H1 (cell line): ENCODE data around the gene CAMTA1. TPM values are rescaled to one million over a fixed set of nuclear protein-coding genes. Genes with fewer than 3 reads are reported as not detected.

Source experiments
- CHD7 ChIP-seq: fragments of 300-600 bp; sonication (generic); IDR thresholded peaks from 2 replicates; pipeline ENCODE4 v1.7.1; 2012; ENCODE audit warnings: low read length, moderate library complexity, mild to moderate bottlenecking, inconsistent platforms; ENCODE audit not compliant: insufficient replicate concordance
- CREB1 ChIP-seq: IDR thresholded peaks from 2 replicates; pipeline ENCODE4 v1.6.1; 2012; ENCODE audit warnings: inconsistent platforms
- EGR1 ChIP-seq: IDR thresholded peaks from 2 replicates; pipeline ENCODE4 v1.6.1; 2011; ENCODE audit warnings: low read depth, low read length, borderline replicate concordance
- EP300 ChIP-seq, 2 experiments: IDR thresholded peaks; 1 replicate in 1 of 2; 2 replicates in 1 of 2; pipeline ENCODE4 v1.6.1; 2011 to 2012; ENCODE audit warnings: low read depth in 2 of 2, low read length in 2 of 2, mild to moderate bottlenecking in 2 of 2, borderline replicate concordance in 1 of 2, inconsistent platforms in 1 of 2, moderate library complexity in 1 of 2
- SIRT6 ChIP-seq: IDR thresholded peaks from one replicate; pipeline ENCODE4 v1.7.1; 2012; ENCODE audit warnings: low read length, inconsistent platforms
- SRF ChIP-seq: IDR thresholded peaks from 2 replicates; pipeline ENCODE4 v1.6.1; 2011; ENCODE audit warnings: mild to moderate bottlenecking, low read depth, low read length, moderate library complexity
- polyA plus RNA-seq, 7 experiments: library from polyadenylated mRNA; depleted of rRNA in 3 of 7; stranded (reverse) in 5 of 7; unstranded in 2 of 7; fragments of >200 nt in 5 of 7; fragments of 200-250 nt in 2 of 7; gene quantifications; 1 replicate in 5 of 7; 2 replicates in 1 of 7; 4 replicates in 1 of 7; pipeline versions ENCODE4 v1.2.1 to v1.2.3, GENCODE V29; 2011 to 2013; ENCODE audit warnings: missing spikeins in 2 of 7, mixed read lengths in 2 of 7
- total RNA-seq: library from RNA; stranded (reverse); fragmentation: NEBNext Ultra II Directional; extraction: Animal tissue kit (Norgen Biotek cat#: 25700); gene quantifications from 2 replicates; pipeline ENCODE4 v1.2.1, GENCODE V29; 2021

CAMTA1 gene
- total and polyA plus RNA-seq, 2 of the 8 experiments (the other 6 are each of a cell fraction or from before 2014, with no cell fraction given), result 65.0 to 119 TPM

- TF ChIP-seq CHD7 (no peak), EGR1 (no peak), SIRT6 (no peak), CREB1 (no peak), EP300 (IDR thresholded peaks at IDR 0.05; ENCODE audit: borderline replicate concordance in 1 of 2, low read depth in 2 of 2, low read length in 2 of 2) (no peak), SRF (no peak)
Measured at GRCh38 chr1:7588457-7588827, 803.2 kb downstream of the CAMTA1 start (continued).
